Stimulated activated CD4-positive, alpha-beta T cell treated with anti-CD3 and anti-CD28 coated beads, TNF-alpha, amount 100 ng/mL, for 24 hours (primary cell): ENCODE data around the gene CBR4.
"Not testable (repeated sequence)": the region's sequence is repeated elsewhere in the genome, so short reads cannot be mapped to it uniquely, and the experiment has no call there.

Source experiments
- DNase-seq, 3 experiments: peaks; one replicate each; pipeline ENCODE4 v3.0.0-alpha.2; 2020; ENCODE audit warnings: low read depth in 3 of 3

CBR4 gene

GRCh38 chr4:169010125-169011023 is at the start of gene CBR4:
TSS of gene CBR4 (minus strand) at chr4:169010255. CDS start at chr4:169010089, 166 bp downstream.
- DNase-seq: peak; percentile 87 to 92 (median 89)

GRCh38 chr4:169059306-169060211 is 49.5 kb upstream of the CBR4 start:
- DNase-seq: no peak

- DNase-seq: no peak
Observed at GRCh38 chr4:169058312-169058711, 48.3 kb upstream of the CBR4 start.

GRCh38 chr4:169054879-169055278 is 44.8 kb upstream of the CBR4 start:
- DNase-seq: no peak

GRCh38 chr4:169052594-169052945 is 42.5 kb upstream of the CBR4 start:
- no peak for DNase-seq

- DNase-seq: no peak
Observed at GRCh38 chr4:169051761-169052593, 41.9 kb upstream of the CBR4 start.

GRCh38 chr4:169050881-169051760 is 41.1 kb upstream of the CBR4 start:
- DNase-seq: no peak

GRCh38 chr4:169050284-169050683 is 40.2 kb upstream of the CBR4 start:
- DNase-seq: no peak

- DNase-seq: no peak
Observed at GRCh38 chr4:169048868-169049414, 38.9 kb upstream of the CBR4 start.

GRCh38 chr4:169047956-169048355 is 37.9 kb upstream of the CBR4 start:
- DNase-seq: no peak

- no peak for DNase-seq
Observed at GRCh38 chr4:169045862-169046584, 36.0 kb upstream of the CBR4 start.

- DNase-seq: no peak
Observed at GRCh38 chr4:169044714-169045447, 34.8 kb upstream of the CBR4 start.

GRCh38 chr4:169042608-169043007 is 32.6 kb upstream of the CBR4 start:
- no peak for DNase-seq

- DNase-seq: no peak
Observed at GRCh38 chr4:169040559-169041261, 30.7 kb upstream of the CBR4 start.

- no peak for DNase-seq
Observed at GRCh38 chr4:169039251-169039954, 29.3 kb upstream of the CBR4 start.

GRCh38 chr4:169037506-169037905 is 27.5 kb upstream of the CBR4 start:
- no peak for DNase-seq

GRCh38 chr4:169035871-169036620 is 26.0 kb upstream of the CBR4 start:
- DNase-seq: not testable (repeated sequence)
